GM12864 (cell line): Measurements from ENCODE around the gene CACNA1G.

ENCODE experiments used
- DNase-seq: peaks from one replicate; pipeline ENCODE4 v3.0.0-alpha.2; 2011; ENCODE audit warnings: low read depth
- H3K4me3 ChIP-seq: 2 replicates; pipeline ENCODE4 v1.5.1; 2011; ENCODE audit warnings: mild to moderate bottlenecking, low read depth, low read length, control low read depth
- TF ChIP-seq, protein P1 (sequence below): IDR thresholded peaks from 2 replicates; pipeline ENCODE4 v1.5.1; 2011; ENCODE audit warnings: low read depth, mild to moderate bottlenecking, moderate library complexity, low read length, control low read depth, inconsistent platforms; ENCODE audit errors: missing control alignments

CACNA1G gene

GRCh38 chr17:50517504-50518383 lies 42.8 kb upstream of the CACNA1G start:
- TF ChIP-seq, protein P1, sequence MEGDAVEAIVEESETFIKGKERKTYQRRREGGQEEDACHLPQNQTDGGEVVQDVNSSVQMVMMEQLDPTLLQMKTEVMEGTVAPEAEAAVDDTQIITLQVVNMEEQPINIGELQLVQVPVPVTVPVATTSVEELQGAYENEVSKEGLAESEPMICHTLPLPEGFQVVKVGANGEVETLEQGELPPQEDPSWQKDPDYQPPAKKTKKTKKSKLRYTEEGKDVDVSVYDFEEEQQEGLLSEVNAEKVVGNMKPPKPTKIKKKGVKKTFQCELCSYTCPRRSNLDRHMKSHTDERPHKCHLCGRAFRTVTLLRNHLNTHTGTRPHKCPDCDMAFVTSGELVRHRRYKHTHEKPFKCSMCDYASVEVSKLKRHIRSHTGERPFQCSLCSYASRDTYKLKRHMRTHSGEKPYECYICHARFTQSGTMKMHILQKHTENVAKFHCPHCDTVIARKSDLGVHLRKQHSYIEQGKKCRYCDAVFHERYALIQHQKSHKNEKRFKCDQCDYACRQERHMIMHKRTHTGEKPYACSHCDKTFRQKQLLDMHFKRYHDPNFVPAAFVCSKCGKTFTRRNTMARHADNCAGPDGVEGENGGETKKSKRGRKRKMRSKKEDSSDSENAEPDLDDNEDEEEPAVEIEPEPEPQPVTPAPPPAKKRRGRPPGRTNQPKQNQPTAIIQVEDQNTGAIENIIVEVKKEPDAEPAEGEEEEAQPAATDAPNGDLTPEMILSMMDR, result no peak
- no peak overlapping the region for H3K4me3 ChIP-seq
- no peak for DNase-seq

DNA sequence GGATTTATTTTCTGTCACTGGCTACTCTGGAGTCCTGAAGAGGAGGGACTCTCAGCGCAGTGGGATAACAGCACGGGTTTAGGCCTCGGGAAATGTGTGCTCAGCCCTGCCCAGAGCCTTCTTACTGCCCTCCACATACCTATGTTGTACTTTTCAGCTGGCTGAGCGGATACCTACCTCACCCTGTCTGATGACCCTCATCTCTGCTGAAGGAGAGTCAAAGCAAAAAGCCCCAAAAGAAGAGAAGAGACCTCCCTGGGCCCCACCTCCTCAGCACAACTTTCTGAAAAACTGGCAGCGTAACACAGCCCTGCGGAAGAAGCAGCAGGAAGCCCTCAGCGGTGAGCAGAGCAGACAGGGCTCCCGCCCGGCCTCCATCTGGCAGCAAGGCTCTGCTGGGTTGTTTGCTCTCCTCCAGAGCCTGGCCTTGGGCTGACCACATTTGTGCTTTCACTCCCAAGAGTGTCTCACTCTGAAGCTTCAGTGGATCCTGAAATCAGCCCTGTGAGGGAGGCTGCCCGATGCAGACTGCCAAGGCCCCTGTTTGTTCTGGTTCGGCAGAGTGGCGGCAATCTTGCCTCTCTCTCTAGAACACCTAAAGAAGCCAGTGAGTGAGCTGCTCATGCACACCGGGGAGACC lies 42.0 kb upstream of the CACNA1G start:
- no peak for DNase-seq
- no peak overlapping the region for H3K4me3 ChIP-seq
- TF ChIP-seq, protein P1, result no peak

GRCh38 chr17:50519141-50519834 lies 41.2 kb upstream of the CACNA1G start:
- TF ChIP-seq, protein P1, result no peak
- DNase-seq, result no peak

DNA sequence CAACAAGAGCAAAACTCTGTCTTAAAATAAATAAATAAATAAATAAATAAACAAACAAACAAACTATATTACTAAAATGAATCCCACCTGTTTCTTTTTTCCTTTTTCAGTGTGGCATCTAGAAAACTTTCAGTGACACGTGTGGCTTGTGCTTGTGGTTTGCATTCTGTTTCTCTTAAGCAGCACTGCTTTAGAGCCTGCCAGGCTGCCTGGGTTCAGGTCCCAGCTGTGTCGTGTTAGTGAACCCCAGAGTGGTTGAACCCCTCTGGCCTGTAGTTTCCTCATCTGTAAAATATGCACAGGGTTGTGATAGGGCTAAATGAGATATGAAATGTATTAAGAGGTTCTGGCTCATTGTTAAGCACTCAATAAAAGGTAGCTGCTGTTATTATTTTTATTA lies 40.0 kb upstream of the CACNA1G start:
- TF ChIP-seq, protein P1, result no peak
- no peak for DNase-seq
- no peak overlapping the region for H3K4me3 ChIP-seq

More at GRCh38 chr17:50519141-50519834, 41.2 kb upstream of the CACNA1G start:
- no peak overlapping the region for H3K4me3 ChIP-seq

DNA sequence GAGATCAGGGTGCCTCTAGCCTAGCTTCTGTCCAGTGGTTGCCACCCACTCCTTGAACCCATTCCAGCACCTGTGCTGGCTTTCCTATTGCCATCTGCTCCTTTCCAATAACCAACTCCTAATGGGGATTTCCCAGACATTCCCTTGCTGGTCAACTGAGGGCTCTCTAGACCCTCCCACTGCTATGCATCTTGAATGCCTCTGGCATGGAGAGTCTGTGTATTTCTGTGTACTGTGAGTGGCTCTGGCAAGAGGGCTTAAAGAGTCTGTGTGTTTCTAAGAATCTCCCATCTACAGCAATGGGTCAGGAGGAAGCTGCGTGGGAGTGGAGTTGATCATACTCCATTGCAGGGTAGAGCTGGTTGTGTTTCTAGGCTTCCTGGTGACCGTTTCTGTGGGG lies 39.0 kb upstream of the CACNA1G start:
- no peak overlapping the region for H3K4me3 ChIP-seq
- DNase-seq, result no peak
- TF ChIP-seq, protein P1, result no peak

DNA sequence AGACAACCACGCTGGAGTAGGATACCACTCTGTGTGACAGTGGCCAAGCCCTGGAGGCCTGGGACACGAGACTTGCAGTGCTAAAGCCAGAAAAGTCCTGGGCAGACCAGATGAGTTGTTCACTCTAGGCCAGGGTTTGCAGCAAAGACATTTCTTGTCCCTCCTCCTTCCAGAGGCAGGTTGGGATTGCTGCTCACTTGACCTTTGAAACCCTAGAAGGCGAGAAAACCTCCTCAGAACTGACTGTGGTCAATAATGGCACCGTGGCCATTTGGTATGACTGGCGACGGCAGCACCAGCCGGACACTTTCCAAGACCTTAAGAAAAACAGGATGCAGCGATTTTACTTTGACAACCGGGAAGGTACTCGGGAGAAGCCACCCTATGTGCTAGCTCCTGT lies 37.7 kb upstream of the CACNA1G start:
- TF ChIP-seq, protein P1, result no peak
- H3K4me3 ChIP-seq, result no peak overlapping the region
- DNase-seq, result no peak
